ENCODE results near the gene SETD3.

Gene SETD3

GRCh38 chr14:99389174-99389826 lies 91.4 kb downstream of the SETD3 start:
- peak in 1 of 2 experiments; percentile 20 for DNase-seq

- DNase-seq, result no peak
These were observed 92.4 kb downstream of the SETD3 start for GRCh38 chr14:99388286-99388685.

GRCh38 chr14:99387880-99388279 lies 92.8 kb downstream of the SETD3 start:
- DNase-seq, result no peak

GRCh38 chr14:99384450-99385417 lies 95.9 kb downstream of the SETD3 start:
- no peak for DNase-seq

- DNase-seq, result no peak
These were observed 96.9 kb downstream of the SETD3 start for GRCh38 chr14:99383472-99384449.

GRCh38 chr14:99382781-99383471 lies 97.7 kb downstream of the SETD3 start:
- DNase-seq, result no peak

- no peak for DNase-seq
These were observed 98.6 kb downstream of the SETD3 start for GRCh38 chr14:99382071-99382470.

- no peak for DNase-seq
These were observed 99.0 kb downstream of the SETD3 start for GRCh38 chr14:99381688-99382060.

GRCh38 chr14:99380991-99381687 lies 99.5 kb downstream of the SETD3 start:
- DNase-seq, result no peak

GRCh38 chr14:99380402-99380801 lies 100.3 kb downstream of the SETD3 start:
- no peak for DNase-seq

GRCh38 chr14:99378782-99379214 lies 101.9 kb downstream of the SETD3 start:
- peak in 1 of 2 experiments; percentile 21 for DNase-seq

- no peak for DNase-seq
These were observed 102.7 kb downstream of the SETD3 start for GRCh38 chr14:99377951-99378350.

GRCh38 chr14:99374964-99375363 lies 105.7 kb downstream of the SETD3 start:
- no peak for DNase-seq

GRCh38 chr14:99363616-99364290 lies 116.9 kb downstream of the SETD3 start:
- DNase-seq, result no peak

GRCh38 chr14:99363051-99363450 lies 117.6 kb downstream of the SETD3 start:
- DNase-seq, result no peak

- no peak for DNase-seq
These were observed 119.0 kb downstream of the SETD3 start for GRCh38 chr14:99361596-99362215.

GRCh38 chr14:99360774-99361595 lies 119.7 kb downstream of the SETD3 start:
- no peak for DNase-seq

- no peak for DNase-seq
These were observed 120.8 kb downstream of the SETD3 start for GRCh38 chr14:99359906-99360305.

GRCh38 chr14:99357916-99358390 lies 122.7 kb downstream of the SETD3 start:
- DNase-seq, result no peak
